Measurements from ENCODE around the gene MED13. TPM values are rescaled to one million over a fixed set of nuclear protein-coding genes. Genes with fewer than 3 reads are reported as not detected.

MED13 gene
- total RNA-seq, 1 donor from 2014 or later, result 59.9 TPM

GRCh38 chr17:62033317-62033716 lies 31.8 kb downstream of the MED13 start:
- Histone ChIP-seq H3K4me1 (peaks cover 14% of the 10 kb centered on the region), H3K9me3 (no peaks in the 10 kb centered on the region), H3K27me3 (no peaks in the 10 kb centered on the region), H3K4me3 (no peak overlapping the region), H3K27ac (no peak overlapping the region), H3K36me3 (peaks cover 0 to 62% of the 10 kb centered on the region in 2 donors)
- no peak for DNase-seq (ENCODE audit: extremely low spot score in 2 of 2)
- TF ChIP-seq POLR2AphosphoS5 (IDR thresholded peaks at IDR 0.05; ENCODE audit: insufficient read depth in 1 of 2, low read depth in 1 of 2) (no peak), POLR2A (IDR thresholded peaks at IDR 0.05) (no peak)
- TF ChIP-seq, protein P1, sequence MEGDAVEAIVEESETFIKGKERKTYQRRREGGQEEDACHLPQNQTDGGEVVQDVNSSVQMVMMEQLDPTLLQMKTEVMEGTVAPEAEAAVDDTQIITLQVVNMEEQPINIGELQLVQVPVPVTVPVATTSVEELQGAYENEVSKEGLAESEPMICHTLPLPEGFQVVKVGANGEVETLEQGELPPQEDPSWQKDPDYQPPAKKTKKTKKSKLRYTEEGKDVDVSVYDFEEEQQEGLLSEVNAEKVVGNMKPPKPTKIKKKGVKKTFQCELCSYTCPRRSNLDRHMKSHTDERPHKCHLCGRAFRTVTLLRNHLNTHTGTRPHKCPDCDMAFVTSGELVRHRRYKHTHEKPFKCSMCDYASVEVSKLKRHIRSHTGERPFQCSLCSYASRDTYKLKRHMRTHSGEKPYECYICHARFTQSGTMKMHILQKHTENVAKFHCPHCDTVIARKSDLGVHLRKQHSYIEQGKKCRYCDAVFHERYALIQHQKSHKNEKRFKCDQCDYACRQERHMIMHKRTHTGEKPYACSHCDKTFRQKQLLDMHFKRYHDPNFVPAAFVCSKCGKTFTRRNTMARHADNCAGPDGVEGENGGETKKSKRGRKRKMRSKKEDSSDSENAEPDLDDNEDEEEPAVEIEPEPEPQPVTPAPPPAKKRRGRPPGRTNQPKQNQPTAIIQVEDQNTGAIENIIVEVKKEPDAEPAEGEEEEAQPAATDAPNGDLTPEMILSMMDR (IDR thresholded peaks at IDR 0.05), result no peak
- intact Hi-C loops (cut with DNase I), result no loop called here

DNA sequence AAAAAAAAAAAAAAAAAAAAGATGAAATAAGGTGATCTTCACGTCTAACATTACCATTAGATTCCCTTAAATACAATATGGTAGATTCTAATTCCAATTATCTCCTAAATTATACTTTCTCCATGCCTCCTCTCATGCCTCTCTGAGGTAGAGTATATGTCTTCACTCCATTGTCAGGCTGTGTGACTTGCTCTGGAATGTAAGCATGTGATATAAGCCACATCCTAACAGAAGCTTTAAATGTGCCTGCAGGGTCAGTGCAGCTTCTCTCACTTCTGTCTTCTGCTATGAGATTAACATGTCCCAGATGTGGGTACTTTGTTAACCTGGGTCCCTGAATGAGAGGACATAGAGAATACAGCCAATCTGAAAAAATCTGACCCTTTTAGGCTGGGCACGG lies 32.6 kb downstream of the MED13 start:
- Histone ChIP-seq H3K9me3 (no peaks in the 10 kb centered on the region), H3K27me3 (no peaks in the 10 kb centered on the region), H3K4me1 (peaks cover 13% of the 10 kb centered on the region), H3K36me3 (peaks cover 0 to 70% of the 10 kb centered on the region in 2 donors), H3K4me3 (no peak overlapping the region), H3K27ac (no peak overlapping the region)
- DNase-seq (ENCODE audit: extremely low spot score in 2 of 2), result no peak
- intact Hi-C loops (cut with DNase I), result no loop called here
- TF ChIP-seq, protein P1 (IDR thresholded peaks at IDR 0.05), result no peak
- no peak for TF ChIP-seq POLR2AphosphoS5 (IDR thresholded peaks at IDR 0.05; ENCODE audit: insufficient read depth in 1 of 2, low read depth in 1 of 2)
- no peak for TF ChIP-seq POLR2A (IDR thresholded peaks at IDR 0.05)

GRCh38 chr17:62030264-62030663 lies 34.8 kb downstream of the MED13 start:
- H3K9me3 ChIP-seq, result no peaks in the 10 kb centered on the region
- H3K27me3 ChIP-seq, result no peaks in the 10 kb centered on the region
- no peak overlapping the region for H3K4me3 ChIP-seq
- H3K27ac ChIP-seq, result no peak overlapping the region
- H3K36me3 ChIP-seq, result peaks cover 0 to 88% of the 10 kb centered on the region in 2 donors
- intact Hi-C loops (cut with DNase I), result no loop called here
- no peak for TF ChIP-seq POLR2AphosphoS5 (IDR thresholded peaks at IDR 0.05; ENCODE audit: insufficient read depth in 1 of 2, low read depth in 1 of 2)
- no peak for TF ChIP-seq POLR2A (IDR thresholded peaks at IDR 0.05)
- TF ChIP-seq, protein P1 (IDR thresholded peaks at IDR 0.05), result no peak
- H3K4me1 ChIP-seq, result peaks cover 4% of the 10 kb centered on the region
- DNase-seq (ENCODE audit: extremely low spot score in 2 of 2), result no peak

- no peak for DNase-seq (ENCODE audit: extremely low spot score in 2 of 2)
- no peak overlapping the region for H3K27ac ChIP-seq
- H3K9me3 ChIP-seq, result no peaks in the 10 kb centered on the region
- peaks cover 0 to 87% of the 10 kb centered on the region in 2 donors for H3K36me3 ChIP-seq
- H3K4me1 ChIP-seq, result no peaks in the 10 kb centered on the region
- H3K4me3 ChIP-seq, result no peak overlapping the region
- intact Hi-C loops (cut with DNase I), result no loop called here
- no peak for TF ChIP-seq POLR2A (IDR thresholded peaks at IDR 0.05)
- no peaks in the 10 kb centered on the region for H3K27me3 ChIP-seq
Measured at GRCh38 chr17:62024866-62025265, 40.2 kb downstream of the MED13 start.

DNA sequence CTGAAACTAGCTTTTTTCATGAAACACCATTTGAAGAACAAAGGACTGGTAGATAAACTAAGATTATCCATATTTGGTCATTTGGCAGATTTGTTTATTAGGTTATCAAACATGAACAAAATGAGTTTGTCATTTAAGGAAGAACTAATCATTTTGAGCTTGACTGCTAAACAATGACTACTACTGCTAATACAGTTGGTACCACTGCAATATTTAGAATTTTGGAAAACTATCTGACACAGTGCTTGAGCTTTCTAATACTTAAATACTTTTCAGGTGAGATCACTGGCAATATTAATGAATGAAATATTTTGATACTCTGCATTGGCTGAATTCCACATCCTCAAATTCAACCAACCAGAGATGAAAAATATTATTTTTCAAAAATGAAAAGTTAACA lies 47.2 kb downstream of the MED13 start:
- Histone ChIP-seq H3K27ac (no peak overlapping the region), H3K27me3 (no peaks in the 10 kb centered on the region), H3K4me1 (no peaks in the 10 kb centered on the region), H3K4me3 (no peak overlapping the region), H3K36me3 (peaks cover 0 to 30% of the 10 kb centered on the region in 2 donors), H3K9me3 (no peaks in the 10 kb centered on the region)
- intact Hi-C loops (cut with DNase I), result no loop called here
- TF ChIP-seq POLR2A (IDR thresholded peaks at IDR 0.05) (no peak), POLR2AphosphoS5 (IDR thresholded peaks at IDR 0.05; ENCODE audit: insufficient read depth in 1 of 2, low read depth in 1 of 2) (no peak)
- TF ChIP-seq, protein P1 (IDR thresholded peaks at IDR 0.05), result no peak
- no peak for DNase-seq (ENCODE audit: extremely low spot score in 2 of 2)

Data from vagina (tissue), 2 donors.